ENCODE data around the gene C17orf107. TPM values are rescaled to one million over a fixed set of nuclear protein-coding genes. Genes with fewer than 3 reads are reported as not detected.

Gene C17orf107
- total RNA-seq, 2 donors from 2014 or later = 0.74 to 1.8 TPM

DNA sequence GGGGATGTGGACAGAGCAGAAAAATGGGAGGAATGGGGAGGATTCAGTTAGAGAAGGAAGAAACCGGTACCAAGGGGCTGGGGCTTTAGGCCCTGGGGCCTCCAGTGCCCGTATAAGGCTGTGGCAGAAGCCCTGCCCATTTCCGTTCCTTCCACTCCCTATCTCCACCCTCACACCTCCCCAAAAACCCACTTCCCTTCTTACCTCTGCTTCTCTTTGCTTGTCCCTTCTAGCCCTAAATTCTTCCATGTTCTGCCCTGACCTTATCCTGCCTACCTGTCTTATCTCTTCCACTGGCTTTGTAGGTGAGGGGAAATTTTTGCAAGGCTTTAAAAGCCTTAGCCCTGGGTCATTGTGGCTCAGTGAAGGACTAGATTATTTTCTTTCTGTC, 44.8 kb downstream of the C17orf107 start:
- H3K9me3 ChIP-seq = no peaks in the 10 kb centered on the region
- no peak overlapping the region for H3K4me3 ChIP-seq
- DNase-seq = no peak
- H3K36me3 ChIP-seq = peaks cover 14% of the 10 kb centered on the region
- H3K27ac ChIP-seq = peak overlapping the region; percentile 98
- TF ChIP-seq, protein P1, sequence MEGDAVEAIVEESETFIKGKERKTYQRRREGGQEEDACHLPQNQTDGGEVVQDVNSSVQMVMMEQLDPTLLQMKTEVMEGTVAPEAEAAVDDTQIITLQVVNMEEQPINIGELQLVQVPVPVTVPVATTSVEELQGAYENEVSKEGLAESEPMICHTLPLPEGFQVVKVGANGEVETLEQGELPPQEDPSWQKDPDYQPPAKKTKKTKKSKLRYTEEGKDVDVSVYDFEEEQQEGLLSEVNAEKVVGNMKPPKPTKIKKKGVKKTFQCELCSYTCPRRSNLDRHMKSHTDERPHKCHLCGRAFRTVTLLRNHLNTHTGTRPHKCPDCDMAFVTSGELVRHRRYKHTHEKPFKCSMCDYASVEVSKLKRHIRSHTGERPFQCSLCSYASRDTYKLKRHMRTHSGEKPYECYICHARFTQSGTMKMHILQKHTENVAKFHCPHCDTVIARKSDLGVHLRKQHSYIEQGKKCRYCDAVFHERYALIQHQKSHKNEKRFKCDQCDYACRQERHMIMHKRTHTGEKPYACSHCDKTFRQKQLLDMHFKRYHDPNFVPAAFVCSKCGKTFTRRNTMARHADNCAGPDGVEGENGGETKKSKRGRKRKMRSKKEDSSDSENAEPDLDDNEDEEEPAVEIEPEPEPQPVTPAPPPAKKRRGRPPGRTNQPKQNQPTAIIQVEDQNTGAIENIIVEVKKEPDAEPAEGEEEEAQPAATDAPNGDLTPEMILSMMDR (IDR thresholded peaks at IDR 0.05) = no peak
- peak overlapping the region; percentile 37 to 68 for H3K9ac ChIP-seq (ENCODE audit: low read depth in 2 of 2, low read length in 2 of 2)
- intact Hi-C loops (cut with DNase I) = no loop called here
- peaks cover 17% of the 10 kb centered on the region for H3K4me1 ChIP-seq
- H3K27me3 ChIP-seq = no peaks in the 10 kb centered on the region

DNA sequence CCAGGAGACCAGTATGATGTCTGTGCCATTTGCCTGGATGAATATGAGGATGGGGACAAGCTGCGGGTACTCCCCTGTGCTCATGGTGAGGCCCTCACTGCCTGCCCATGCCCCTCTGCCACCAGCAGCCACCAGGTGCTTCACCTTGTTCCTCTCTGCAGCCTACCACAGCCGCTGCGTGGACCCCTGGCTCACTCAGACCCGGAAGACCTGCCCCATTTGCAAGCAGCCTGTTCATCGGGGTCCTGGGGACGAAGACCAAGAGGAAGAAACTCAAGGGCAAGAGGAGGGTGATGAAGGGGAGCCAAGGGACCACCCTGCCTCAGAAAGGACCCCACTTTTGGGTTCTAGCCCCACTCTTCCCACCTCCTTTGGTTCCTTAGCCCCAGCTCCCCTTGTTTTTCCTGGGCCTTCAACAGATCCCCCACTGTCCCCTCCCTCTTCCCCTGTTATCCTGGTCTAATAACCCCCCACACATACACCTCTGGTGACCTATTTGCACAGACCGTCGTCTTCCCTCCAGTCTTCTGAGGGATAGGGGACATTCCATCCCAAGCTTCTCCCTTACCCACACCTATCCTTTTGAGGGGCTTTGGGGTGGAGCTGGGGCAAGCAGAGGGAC, 45.3 kb downstream of the C17orf107 start:
- Histone ChIP-seq H3K36me3 (peaks cover 14% of the 10 kb centered on the region), H3K4me1 (peaks cover 17% of the 10 kb centered on the region), H3K9ac (ENCODE audit: low read depth in 2 of 2, low read length in 2 of 2) (peak overlapping the region; percentile 37 to 68), H3K9me3 (no peaks in the 10 kb centered on the region), H3K27me3 (no peaks in the 10 kb centered on the region), H3K4me3 (no peak overlapping the region), H3K27ac (peak overlapping the region; percentile 98)
- intact Hi-C loops (cut with DNase I) = no loop called here
- no peak for DNase-seq
- TF ChIP-seq, protein P1 (IDR thresholded peaks at IDR 0.05) = no peak

DNA sequence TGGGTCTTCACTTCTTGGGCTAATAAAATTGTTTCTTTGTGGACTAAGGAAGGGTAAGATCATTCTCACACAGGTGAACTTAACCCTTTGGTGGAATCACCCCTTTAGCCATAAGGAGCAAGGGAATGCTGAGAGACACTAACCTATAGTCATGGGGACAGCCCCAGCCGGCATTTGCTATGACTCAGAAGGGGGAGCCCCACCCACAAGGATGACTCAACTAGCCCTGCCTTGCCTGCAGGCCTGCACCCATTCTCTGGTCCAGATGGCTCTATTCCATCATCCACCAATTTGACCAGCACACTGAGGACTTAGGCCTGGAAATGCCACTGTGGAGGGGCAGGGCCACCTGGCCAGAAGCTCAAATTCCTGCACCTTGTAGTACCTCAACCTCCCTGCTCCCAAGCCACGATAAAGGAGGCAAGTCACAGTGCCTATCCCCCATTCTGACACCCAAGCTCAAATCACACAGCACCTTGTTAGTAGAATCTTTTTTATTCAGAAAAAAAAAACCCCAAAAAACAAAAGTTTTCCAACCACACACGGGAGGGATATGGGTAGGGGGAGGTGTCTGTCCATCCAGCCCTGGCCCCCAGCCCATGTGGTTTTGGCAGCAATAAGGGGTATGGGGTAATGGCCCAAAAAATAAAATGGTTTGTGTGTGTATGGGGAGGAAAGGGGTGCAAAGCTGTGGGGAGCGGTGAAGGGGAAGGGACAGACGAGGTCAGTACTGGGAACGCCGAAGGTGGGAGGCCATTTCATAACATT, 46.0 kb downstream of the C17orf107 start:
- peak overlapping the region; percentile 89 for H3K4me3 ChIP-seq
- intact Hi-C loops (cut with DNase I) = no loop called here
- peak overlapping the region; percentile 98 for H3K27ac ChIP-seq
- no peaks in the 10 kb centered on the region for H3K9me3 ChIP-seq
- H3K27me3 ChIP-seq = no peaks in the 10 kb centered on the region
- H3K36me3 ChIP-seq = peaks cover 14% of the 10 kb centered on the region
- H3K4me1 ChIP-seq = peaks cover 17% of the 10 kb centered on the region
- H3K9ac ChIP-seq (ENCODE audit: low read depth in 2 of 2, low read length in 2 of 2) = peak overlapping the region in 1 of 2 donors; percentile 68
- TF ChIP-seq, protein P1 (IDR thresholded peaks at IDR 0.05) = no peak
- DNase-seq = peak; percentile 88

DNA sequence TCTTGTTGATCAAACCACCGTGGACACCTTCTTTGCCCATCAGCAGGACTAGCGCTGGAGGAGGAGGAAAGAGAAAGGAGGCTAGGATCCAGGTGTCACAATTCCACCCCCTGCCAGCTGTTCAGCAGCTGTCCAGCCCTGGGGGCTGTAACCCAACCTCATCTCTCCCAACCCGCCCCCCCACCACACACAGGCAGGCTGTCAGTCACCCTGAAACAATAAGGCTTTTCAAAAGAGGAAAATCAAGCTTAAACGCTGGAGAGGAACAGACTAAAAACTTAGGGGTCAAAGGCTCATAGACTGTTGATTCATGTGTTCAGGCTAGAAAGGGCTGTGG, 46.6 kb downstream of the C17orf107 start:
- peak overlapping the region; percentile 89 for H3K4me3 ChIP-seq
- peak overlapping the region; percentile 98 for H3K27ac ChIP-seq
- DNase-seq = no peak
- H3K9ac ChIP-seq (ENCODE audit: low read depth in 2 of 2, low read length in 2 of 2) = peak overlapping the region; percentile 45 to 99
- intact Hi-C loops (cut with DNase I) = no loop called here
- no peaks in the 10 kb centered on the region for H3K27me3 ChIP-seq
- no peaks in the 10 kb centered on the region for H3K9me3 ChIP-seq
- TF ChIP-seq, protein P1 (IDR thresholded peaks at IDR 0.05) = no peak
- H3K4me1 ChIP-seq = peaks cover 17% of the 10 kb centered on the region
- peaks cover 14% of the 10 kb centered on the region for H3K36me3 ChIP-seq

DNA sequence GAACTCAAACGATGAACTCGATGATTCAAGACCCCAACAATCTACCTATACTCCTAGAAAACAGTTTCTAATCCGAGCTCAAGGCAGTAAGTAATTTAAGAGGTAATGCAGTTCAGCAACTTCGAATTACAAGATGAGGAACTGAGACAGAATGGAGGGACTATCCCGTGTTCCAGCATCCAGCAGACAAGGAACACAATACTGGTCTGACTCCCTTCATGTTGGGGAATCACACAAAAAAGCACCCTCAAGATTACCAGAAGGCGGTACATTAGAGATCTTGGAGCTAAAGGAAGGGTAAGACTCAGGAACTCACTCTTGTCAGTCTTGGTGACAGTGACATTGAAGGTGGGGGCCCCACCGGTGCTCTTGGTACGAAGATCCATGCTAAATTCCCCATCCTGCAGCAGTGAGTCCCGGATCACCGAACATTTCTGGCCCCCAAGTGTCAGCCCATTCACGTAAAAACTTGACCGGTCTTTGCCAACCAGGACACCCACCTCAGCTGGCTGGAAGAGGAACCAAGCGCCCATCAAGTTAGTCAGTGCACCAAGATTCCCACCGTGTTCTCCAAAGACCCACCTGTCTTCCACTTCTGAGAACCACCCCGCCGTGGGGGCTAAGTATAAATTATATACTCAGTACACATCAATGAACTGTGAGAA, 47.1 kb downstream of the C17orf107 start:
- peaks cover 13% of the 10 kb centered on the region for H3K4me1 ChIP-seq
- H3K27me3 ChIP-seq = no peaks in the 10 kb centered on the region
- H3K4me3 ChIP-seq = peak overlapping the region; percentile 89
- TF ChIP-seq, protein P1 (IDR thresholded peaks at IDR 0.05) = no peak
- H3K27ac ChIP-seq = peak overlapping the region; percentile 98
- intact Hi-C loops (cut with DNase I) = no loop called here
- no peaks in the 10 kb centered on the region for H3K9me3 ChIP-seq
- DNase-seq = no peak
- H3K9ac ChIP-seq (ENCODE audit: low read depth in 2 of 2, low read length in 2 of 2) = peak overlapping the region; percentile 45 to 99
- peaks cover 14% of the 10 kb centered on the region for H3K36me3 ChIP-seq
